Stimulated activated CD4-positive, alpha-beta T cell treated with anti-CD3 and anti-CD28 coated beads, Interleukin-4, amount 100 ng/mL, for 4 hours (primary cell): ENCODE measurements around the gene PRICKLE4.
A peak's percentile ranks its signal among the peaks of the same experiment; 100 is the strongest.
"Not testable (repeated sequence)": the region's sequence is repeated elsewhere in the genome, so short reads cannot be mapped to it uniquely, and the experiment has no call there.

Experiments used
- DNase-seq, 2 experiments: peaks; one replicate each; pipeline ENCODE4 v3.0.0-alpha.2; 2020

Gene PRICKLE4

GRCh38 chr6:41746107-41746506 lies 34.5 kb upstream of the PRICKLE4 start:
- DNase-seq: no peak

GRCh38 chr6:41747256-41748101 lies 33.1 kb upstream of the PRICKLE4 start, which contains the start of gene PGC:
Gene PGC, minus strand, starts transcription at chr6:41747397. Its CDS starts 63 bp downstream, at chr6:41747334.
- no peak for DNase-seq

- DNase-seq: no peak
These were observed 32.5 kb upstream of the PRICKLE4 start for GRCh38 chr6:41748102-41748477.

GRCh38 chr6:41748542-41748941 lies 32.0 kb upstream of the PRICKLE4 start:
- no peak for DNase-seq

- no peak for DNase-seq
These were observed 30.2 kb upstream of the PRICKLE4 start for GRCh38 chr6:41750374-41750773.

GRCh38 chr6:41755895-41756294 lies 24.7 kb upstream of the PRICKLE4 start:
- no peak for DNase-seq

- no peak for DNase-seq
These were observed 24.2 kb upstream of the PRICKLE4 start for GRCh38 chr6:41756354-41756753.

GRCh38 chr6:41757271-41757670 lies 23.3 kb upstream of the PRICKLE4 start:
- DNase-seq: no peak

- DNase-seq: peak in 1 of 2 experiments; percentile 50
These were observed 22.5 kb upstream of the PRICKLE4 start for GRCh38 chr6:41757931-41758640.

GRCh38 chr6:41758641-41759035 lies 21.9 kb upstream of the PRICKLE4 start:
- no peak for DNase-seq

- no peak for DNase-seq
These were observed 21.3 kb upstream of the PRICKLE4 start for GRCh38 chr6:41759106-41759904.

- DNase-seq: no peak
These were observed 20.5 kb upstream of the PRICKLE4 start for GRCh38 chr6:41759905-41760579.

GRCh38 chr6:41763470-41763869 lies 17.1 kb upstream of the PRICKLE4 start:
- DNase-seq: no peak

GRCh38 chr6:41766043-41766664 lies 14.4 kb upstream of the PRICKLE4 start:
- DNase-seq: not testable (repeated sequence)

GRCh38 chr6:41767112-41767833 lies 13.3 kb upstream of the PRICKLE4 start:
- DNase-seq: no peak

GRCh38 chr6:41768545-41769308 lies 11.9 kb upstream of the PRICKLE4 start:
- DNase-seq: no peak

- DNase-seq: no peak
These were observed 11.2 kb upstream of the PRICKLE4 start for GRCh38 chr6:41769376-41769775.

- DNase-seq: no peak
These were observed 10.1 kb upstream of the PRICKLE4 start for GRCh38 chr6:41770381-41771057.

GRCh38 chr6:41771058-41771983 lies 9.3 kb upstream of the PRICKLE4 start:
- no peak for DNase-seq
